AG09319 (cell line): ENCODE data around the gene CDK19.
"Not testable (repeated sequence)": the region's sequence is repeated elsewhere in the genome, so short reads cannot be mapped to it uniquely, and the experiment has no call there.

Experiments
- DNase-seq: peaks from one replicate; pipeline ENCODE4 v3.0.0-alpha.2; 2010; ENCODE audit warnings: low read depth; ENCODE audit errors: extremely low read depth
- TF ChIP-seq, protein P1 (sequence below): IDR thresholded peaks from 2 replicates; pipeline ENCODE4 v1.5.1; 2011; ENCODE audit warnings: low read depth, mild to moderate bottlenecking, inconsistent platforms, low read length, moderate library complexity

The CDK19 gene

GRCh38 chr6:110778333-110778732 is 36.9 kb downstream of the CDK19 start:
- TF ChIP-seq, protein P1, sequence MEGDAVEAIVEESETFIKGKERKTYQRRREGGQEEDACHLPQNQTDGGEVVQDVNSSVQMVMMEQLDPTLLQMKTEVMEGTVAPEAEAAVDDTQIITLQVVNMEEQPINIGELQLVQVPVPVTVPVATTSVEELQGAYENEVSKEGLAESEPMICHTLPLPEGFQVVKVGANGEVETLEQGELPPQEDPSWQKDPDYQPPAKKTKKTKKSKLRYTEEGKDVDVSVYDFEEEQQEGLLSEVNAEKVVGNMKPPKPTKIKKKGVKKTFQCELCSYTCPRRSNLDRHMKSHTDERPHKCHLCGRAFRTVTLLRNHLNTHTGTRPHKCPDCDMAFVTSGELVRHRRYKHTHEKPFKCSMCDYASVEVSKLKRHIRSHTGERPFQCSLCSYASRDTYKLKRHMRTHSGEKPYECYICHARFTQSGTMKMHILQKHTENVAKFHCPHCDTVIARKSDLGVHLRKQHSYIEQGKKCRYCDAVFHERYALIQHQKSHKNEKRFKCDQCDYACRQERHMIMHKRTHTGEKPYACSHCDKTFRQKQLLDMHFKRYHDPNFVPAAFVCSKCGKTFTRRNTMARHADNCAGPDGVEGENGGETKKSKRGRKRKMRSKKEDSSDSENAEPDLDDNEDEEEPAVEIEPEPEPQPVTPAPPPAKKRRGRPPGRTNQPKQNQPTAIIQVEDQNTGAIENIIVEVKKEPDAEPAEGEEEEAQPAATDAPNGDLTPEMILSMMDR: no peak
- DNase-seq: no peak

DNA sequence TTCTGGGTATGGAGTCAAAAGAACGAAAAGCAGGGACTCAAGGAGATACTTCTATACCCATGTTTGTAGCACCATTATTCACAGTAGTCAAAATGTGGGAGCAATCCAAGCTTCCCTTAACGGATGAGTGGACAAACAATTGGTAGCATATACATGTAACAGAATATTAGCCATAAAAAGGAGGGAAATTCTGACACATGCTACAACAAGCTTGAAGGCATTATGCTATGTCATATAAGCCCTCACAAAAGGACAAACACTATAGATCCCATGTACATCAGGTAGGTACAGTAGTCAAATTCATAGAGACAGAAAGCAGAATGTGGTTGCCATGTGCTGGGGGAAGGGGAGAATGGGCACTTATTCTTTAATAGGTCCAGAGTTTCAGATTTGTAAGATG is 37.6 kb downstream of the CDK19 start:
- no peak for DNase-seq
- TF ChIP-seq, protein P1: no peak

GRCh38 chr6:110776413-110776812 is 38.9 kb downstream of the CDK19 start:
- TF ChIP-seq, protein P1: no peak
- DNase-seq: no peak

- TF ChIP-seq, protein P1: no peak
- DNase-seq: no peak
Observed at GRCh38 chr6:110769923-110770322, 45.3 kb downstream of the CDK19 start.

GRCh38 chr6:110768057-110768456 is 47.2 kb downstream of the CDK19 start:
- DNase-seq: no peak

GRCh38 chr6:110761371-110761770 is 53.9 kb downstream of the CDK19 start:
- DNase-seq: no peak
- TF ChIP-seq, protein P1: no peak

More at GRCh38 chr6:110768057-110768456, 47.2 kb downstream of the CDK19 start:
- TF ChIP-seq, protein P1: no peak

DNA sequence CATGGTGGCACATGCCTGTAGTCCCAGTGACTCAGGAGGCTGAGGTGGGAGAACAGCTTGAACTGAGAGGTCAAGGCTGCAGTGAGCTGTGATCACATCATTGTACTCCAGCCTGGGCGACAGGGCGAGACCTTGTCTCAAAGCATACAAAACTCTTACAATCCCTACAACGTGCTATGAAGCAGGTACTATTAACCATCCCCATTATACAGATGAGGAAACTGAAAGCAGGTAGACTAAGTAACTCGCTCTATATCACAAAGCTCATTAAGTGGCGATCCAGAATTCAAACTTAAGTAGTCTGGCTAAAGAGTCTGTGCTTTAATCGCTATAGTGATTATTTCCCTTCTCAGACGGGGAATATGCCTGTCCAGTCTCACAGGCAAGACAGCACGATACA is 54.7 kb downstream of the CDK19 start:
- DNase-seq: no peak
- TF ChIP-seq, protein P1: no peak

DNA sequence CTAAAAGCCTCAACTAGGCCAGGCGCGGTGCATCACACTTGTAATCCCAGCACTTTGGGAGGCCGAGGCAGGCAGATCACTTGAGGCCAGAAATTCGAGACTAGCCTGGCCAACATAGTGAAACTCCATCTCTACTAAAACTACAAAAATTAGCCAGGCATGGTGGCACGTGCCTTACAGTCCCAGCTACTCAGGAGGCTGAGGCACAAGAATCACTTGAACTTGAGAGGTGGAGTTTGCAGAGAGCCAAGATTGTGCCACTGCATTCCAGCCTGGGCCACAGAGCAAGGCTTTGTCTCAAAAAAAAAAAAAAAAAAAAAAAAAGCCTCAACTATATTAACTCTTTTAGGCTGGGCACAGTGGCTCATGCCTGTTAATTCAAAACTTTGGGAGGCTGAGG is 55.2 kb downstream of the CDK19 start:
- not testable (repeated sequence) for DNase-seq
